NCI-H524 treated with DMSO at 0.1 percent for 48 hours (cell line): ENCODE measurements around the gene REG1B.

Experiments used
- DNase-seq: peaks from one replicate; lab custom pipeline; 2025; lab: John Stamatoyannopoulos, UW

REG1B gene, protein sequence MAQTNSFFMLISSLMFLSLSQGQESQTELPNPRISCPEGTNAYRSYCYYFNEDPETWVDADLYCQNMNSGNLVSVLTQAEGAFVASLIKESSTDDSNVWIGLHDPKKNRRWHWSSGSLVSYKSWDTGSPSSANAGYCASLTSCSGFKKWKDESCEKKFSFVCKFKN

DNA sequence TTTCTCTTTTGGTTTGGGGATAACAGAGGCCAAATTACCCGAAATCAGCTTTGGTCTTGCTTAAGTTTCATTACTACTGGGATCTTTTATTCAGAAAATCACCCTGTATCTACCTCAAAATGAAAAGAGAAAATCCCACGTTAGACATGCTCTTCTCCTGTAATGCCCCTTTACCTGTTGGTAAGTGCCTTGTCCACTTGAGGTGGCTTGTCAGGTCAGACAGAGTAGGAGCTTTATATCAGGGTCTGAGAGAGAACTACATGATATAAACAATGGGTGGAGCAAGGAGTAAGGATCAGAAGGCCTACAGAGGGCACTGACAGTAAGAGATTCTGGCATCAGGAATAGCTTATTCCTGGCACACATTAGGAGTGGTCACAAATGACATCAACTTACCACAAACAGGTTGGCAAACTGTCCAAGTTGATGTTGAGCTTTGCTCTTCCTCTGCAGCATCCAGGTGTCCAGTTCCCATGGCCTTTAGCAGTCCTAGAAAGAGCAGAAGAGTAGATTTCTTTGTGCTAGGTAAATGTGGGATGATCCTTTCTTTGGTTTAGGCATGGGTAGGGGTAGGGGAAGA lies at the start of gene REG1B:
TSS of gene REG1B (minus strand) at position 209 of the 580 bp plus-strand sequence. CDS start 381 bp downstream, outside the sequence.
- no peak for DNase-seq

DNA sequence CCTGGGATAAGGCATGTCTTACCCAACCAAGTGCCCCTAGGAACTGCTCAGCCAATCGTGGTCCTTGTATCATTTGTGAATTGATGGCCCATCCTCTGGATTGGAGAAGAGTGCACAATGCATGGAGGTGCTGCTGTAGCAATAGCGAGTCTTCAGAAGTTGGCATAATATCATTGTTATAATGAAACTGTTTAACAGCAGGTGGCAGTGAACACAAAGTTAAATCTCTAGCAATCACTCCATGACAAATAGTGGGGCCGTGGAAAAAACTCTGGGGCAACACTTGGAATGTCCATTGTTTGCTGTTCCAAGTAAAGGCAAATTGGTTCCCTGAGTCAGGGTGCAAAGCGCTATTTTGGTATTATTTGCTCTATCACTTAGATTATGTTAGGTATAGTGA lies 43.9 kb upstream of the REG1B start:
- no peak for DNase-seq

GRCh38 chr2:79129804-79130203 lies 42.0 kb upstream of the REG1B start:
- DNase-seq = no peak

DNA sequence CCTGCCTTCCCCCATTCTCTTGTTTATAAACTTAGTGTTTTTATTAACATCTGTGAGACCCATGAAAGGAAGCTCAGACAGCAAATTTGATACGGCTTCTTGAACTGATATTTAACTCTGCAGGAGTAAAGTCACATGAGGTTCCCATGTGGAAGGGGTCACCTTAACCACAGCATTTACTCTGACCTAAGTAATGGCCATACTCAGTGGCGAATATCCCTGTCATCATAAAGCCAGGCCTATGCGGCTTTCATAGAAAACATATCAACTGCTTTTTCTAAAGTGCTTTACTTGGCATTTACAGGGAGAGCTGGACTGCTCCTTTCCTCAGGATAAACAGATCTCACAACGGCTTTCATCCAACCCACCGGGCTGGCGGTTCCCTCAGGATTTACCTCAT lies 41.5 kb upstream of the REG1B start:
- no peak for DNase-seq

GRCh38 chr2:79128406-79128805 lies 40.6 kb upstream of the REG1B start:
- no peak for DNase-seq

DNA sequence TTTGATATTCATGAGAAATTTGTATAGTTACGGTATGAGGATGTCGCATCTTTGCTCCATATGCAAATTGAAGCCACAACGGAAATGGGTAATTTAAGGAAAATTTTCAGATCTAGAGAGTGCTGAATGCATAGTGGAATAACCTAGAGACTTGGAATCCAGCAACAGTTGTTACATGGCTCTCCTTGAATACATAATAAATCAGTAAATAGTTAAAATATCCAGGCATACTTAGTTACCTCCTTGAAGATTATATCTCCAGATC lies 37.9 kb upstream of the REG1B start:
- DNase-seq = no peak

GRCh38 chr2:79124907-79125720 lies 37.3 kb upstream of the REG1B start:
- DNase-seq = no peak

GRCh38 chr2:79122676-79123075 lies 34.9 kb upstream of the REG1B start:
- DNase-seq = no peak

DNA sequence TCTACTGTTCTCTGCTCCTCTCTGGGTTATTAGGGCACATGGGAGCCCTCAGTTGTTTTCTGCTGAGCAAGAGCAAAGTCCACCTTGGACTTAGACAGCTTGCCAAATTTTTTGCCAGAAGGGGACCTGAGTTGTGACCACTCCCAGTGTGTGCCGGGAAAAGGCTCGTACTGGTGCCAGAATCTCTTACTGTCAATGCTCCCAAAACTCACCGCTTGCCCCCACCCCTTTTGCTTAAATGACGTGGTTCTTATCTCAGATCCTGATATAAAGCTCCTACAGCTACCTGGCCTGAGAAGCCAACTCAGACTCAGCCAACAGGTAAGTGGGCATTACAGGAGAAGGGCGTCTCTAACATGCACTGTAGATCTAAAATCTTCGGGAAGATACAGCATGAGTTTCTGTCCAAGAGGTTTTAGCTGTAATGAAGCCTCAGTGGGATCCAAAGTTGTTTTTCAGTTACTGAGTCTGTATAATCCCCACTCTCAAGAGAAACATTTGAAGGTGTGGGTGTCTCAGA lies 32.5 kb upstream of the REG1B start, which contains the start of gene REG1A:
TSS of gene REG1A (plus strand) at position 295 of the 520 bp plus-strand sequence. CDS start 374 bp downstream, outside the sequence.
- DNase-seq = no peak

GRCh38 chr2:79116997-79117928 lies 29.5 kb upstream of the REG1B start:
- no peak for DNase-seq

DNA sequence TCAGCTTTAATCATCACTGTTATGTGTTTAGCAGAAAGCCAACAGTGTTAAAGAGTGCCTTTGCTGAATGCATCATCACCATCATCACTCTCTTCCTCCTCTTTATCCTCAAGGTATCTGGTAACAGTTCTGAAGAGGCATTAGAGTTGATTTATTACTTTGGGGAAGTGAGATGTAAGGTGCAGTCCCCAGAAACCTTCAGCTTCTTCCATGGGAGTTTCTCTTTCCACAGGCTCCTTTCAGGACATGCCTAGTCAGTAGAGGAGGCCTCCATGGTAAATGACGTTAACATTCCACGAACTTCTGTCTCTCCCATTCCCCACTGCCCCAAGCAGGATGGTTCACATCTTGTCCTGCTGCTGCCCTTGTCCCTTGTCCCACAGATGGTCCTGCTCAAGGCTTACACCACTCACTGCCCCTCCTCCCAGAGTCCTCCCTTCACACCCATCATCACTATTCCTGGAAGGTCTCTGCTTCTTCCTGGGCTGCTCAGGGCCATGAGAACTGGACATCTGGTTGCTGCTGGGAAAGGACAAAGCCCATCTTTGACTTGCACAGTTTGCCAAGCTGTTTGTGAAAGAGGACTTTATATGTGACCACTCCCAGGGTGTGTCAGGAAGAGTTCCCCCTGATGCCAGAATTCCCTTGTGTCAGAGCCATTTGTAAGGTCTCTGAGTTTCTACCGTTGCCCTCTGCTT lies 27.2 kb upstream of the REG1B start:
- DNase-seq = no peak

- no peak for DNase-seq
These were observed 24.5 kb upstream of the REG1B start for GRCh38 chr2:79112269-79112668.

GRCh38 chr2:79105259-79105658 lies 17.5 kb upstream of the REG1B start:
- no peak for DNase-seq

GRCh38 chr2:79103214-79103613 lies 15.4 kb upstream of the REG1B start:
- no peak for DNase-seq

GRCh38 chr2:79101024-79101423 lies 13.2 kb upstream of the REG1B start:
- no peak for DNase-seq

DNA sequence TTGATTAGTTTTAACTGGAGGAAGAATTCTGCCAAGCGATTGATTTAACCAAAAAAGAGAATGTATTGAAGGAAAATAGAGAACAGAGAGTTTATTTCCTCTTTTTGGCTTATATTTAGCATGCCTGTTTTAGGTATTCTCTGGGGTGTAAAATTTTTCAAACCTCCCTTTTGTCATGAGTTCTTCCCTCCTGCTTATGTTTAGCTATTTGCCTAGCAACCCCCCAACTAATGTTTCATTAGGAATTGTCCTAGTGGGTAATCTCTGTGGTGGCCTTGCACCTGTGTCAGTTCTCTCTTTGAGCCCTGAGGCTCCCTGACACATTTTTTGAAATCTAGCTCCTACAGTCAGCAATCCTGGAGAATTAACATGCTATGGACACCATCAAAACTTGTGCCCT lies 12.5 kb upstream of the REG1B start:
- no peak for DNase-seq

DNA sequence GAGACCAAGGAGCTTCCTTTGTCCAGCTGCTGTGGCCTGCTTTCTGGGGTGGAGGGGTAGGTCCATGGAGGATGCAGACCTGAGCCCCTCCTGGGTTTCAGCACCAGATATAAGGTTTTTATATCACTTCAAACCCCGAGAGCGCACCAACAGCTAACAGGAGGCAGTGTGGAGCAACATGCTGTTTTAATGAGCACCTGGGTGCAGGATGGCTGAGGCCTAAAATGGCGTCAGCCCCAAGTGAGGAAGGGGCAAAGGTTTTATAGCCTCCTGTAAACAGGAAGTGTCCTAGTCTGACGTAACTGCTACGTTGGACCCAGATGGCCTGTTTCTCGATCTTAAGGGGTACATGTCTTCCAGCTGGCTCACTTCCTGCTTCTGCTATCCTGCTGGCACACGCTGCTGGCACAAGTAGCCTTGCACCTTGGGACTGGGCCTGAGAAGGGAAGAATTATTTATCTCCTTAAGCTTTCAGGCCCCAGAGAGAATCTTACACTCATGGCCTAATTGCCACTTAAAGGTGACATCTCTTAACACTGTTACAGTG lies 11.4 kb upstream of the REG1B start:
- no peak for DNase-seq

GRCh38 chr2:79097843-79098242 lies 10.1 kb upstream of the REG1B start:
- DNase-seq = no peak

DNA sequence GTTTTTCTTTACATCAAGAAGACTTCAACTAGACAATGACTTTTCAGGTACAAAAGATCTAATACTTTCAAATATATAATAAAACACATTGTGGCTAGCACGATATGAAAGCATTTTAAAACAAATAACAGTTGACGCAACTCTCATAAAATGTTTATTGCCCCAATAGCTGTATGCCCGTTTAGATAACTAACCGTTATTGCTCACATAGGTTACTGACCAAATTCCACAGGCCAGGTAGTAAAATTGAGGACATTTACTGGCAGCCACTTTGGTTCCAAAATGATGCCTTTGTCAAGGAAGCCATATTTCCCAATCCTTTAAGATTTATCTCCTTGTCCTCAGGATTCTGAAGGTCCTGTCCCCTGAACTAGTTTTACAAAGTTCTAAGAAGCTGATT lies 2.9 kb upstream of the REG1B start:
- DNase-seq = no peak

DNA sequence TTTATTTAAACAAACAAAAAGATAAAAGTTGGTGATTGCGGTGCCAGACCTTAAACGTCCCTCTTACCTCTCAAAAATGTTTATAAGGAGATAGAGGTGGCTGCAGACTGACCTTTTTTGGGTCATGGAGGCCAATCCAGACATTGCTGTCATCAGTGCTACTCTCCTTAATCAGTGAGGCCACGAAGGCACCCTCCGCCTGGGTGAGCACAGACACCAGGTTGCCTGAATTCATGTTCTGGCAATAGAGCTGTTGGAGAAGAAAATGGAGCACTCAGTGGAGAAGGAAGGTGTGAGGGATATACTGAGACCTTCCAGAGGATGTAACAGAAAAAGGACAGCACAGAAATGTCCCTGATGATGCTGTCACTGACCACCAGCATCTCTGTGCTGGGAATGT lies 1.5 kb downstream of the REG1B start:
- DNase-seq = no peak

- no peak for DNase-seq
These were observed 2.4 kb downstream of the REG1B start for GRCh38 chr2:79085382-79085781.
